Activated CD8-positive, alpha-beta memory T cell treated with anti-CD3 and anti-CD28 coated beads, Interleukin-2, amount 10 ng/mL, durations not matched to agents 7 days and 5 days (primary cell): ENCODE data around the gene ACYP1. TPM values are rescaled to one million over a fixed set of nuclear protein-coding genes. Genes with fewer than 3 reads are reported as not detected.

Source experiments
- ATAC-seq: fragments of 150-1000 bp; cut with Tn5 transposase; one replicate; pipeline ENCODE4 v1.10.0; 2021; ENCODE audit warnings: moderate library complexity
- CTCF ChIA-PET: fragments of 350-600 bp; sonication (Branson Sonifier 250); formaldehyde crosslinking; loops from one replicate; lab custom pipeline; 2021; ENCODE audit warnings: antibody characterized with exemption; lab: Charles Lee
- DNase-seq: peaks from one replicate; pipeline ENCODE4 v3.0.0-alpha.2; 2020
- H3K27ac Mint-ChIP-seq: one replicate; pipeline ENCODE4 v1.8.0; 2021; ENCODE audit warnings: mild to moderate bottlenecking, mixed read lengths
- H3K27me3 Mint-ChIP-seq: one replicate; pipeline ENCODE4 v1.8.0; 2021; ENCODE audit warnings: mixed read lengths
- H3K36me3 Mint-ChIP-seq: one replicate; pipeline ENCODE4 v1.8.0; 2021; ENCODE audit warnings: mild to moderate bottlenecking, mixed read lengths
- H3K4me1 Mint-ChIP-seq: one replicate; pipeline ENCODE4 v1.8.0; 2021; ENCODE audit warnings: mixed read lengths
- H3K4me3 Mint-ChIP-seq: one replicate; pipeline ENCODE4 v1.8.0; 2021; ENCODE audit warnings: mild to moderate bottlenecking, moderate library complexity, mixed read lengths
- H3K9me3 Mint-ChIP-seq: one replicate; pipeline ENCODE4 v1.8.0; 2022; ENCODE audit warnings: low read depth, mixed read lengths
- total RNA-seq, 2 experiments: library from RNA; stranded (reverse); gene quantifications; one replicate each; pipeline ENCODE4 v1.2.3, GENCODE V29; 2021

The ACYP1 gene
- total RNA-seq, result 10 to 100 TPM; 45.2 to 59.5 TPM

GRCh38 chr14:75063491-75064204 is at the start of gene ACYP1:
ACYP1 (minus strand) TSS chr14:75064024; CDS start chr14:75063553, 471 bp downstream.
- H3K36me3 Mint-ChIP-seq, result peaks cover 22% of the 10 kb centered on the region
- H3K4me3 Mint-ChIP-seq, result peak within 1 kb of the TSS; percentile 100
- H3K4me1 Mint-ChIP-seq, result peaks cover 46% of the 10 kb centered on the region
- no peaks in the 10 kb centered on the region for H3K27me3 Mint-ChIP-seq
- ATAC-seq, result peak; percentile 99
- peak within 1 kb of the TSS; percentile 98 for H3K27ac Mint-ChIP-seq
- H3K9me3 Mint-ChIP-seq, result no peaks in the 10 kb centered on the region
- CTCF ChIA-PET, result interaction anchor here (0.8 to 5.0 kb wide), 13 partner anchors 12 to 239 kb away, joined by 3 to 20 read pairs (median 4); partner anchors contain the start of genes EIF2B2 and MLH3
- peak; percentile 95 for DNase-seq

DNA sequence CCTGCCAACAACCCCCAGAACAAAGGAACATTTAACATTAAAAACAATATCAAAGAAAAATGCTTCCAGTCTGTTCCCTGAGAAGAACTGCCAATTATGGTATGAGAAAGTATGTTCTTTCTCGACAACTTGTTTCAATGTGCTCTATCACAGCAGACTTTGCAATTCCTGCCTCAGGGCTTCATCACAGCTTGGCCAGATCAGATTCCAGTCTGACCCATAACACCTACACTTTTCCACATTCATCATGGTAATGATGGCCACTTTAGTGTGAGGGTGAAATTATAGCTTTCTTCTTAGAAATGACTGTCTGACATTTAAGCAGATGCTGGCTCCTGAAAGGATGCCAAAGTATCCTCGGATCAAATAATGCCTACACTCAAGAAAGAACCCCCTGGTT is 46.1 kb upstream of the ACYP1 start:
- ATAC-seq (no peak), DNase-seq (no peak)
- Mint-ChIP-seq H3K9me3 (no peaks in the 10 kb centered on the region), H3K27me3 (no peaks in the 10 kb centered on the region), H3K4me1 (peaks cover 22% of the 10 kb centered on the region), H3K27ac (no peak overlapping the region), H3K4me3 (no peak overlapping the region), H3K36me3 (peaks cover 59% of the 10 kb centered on the region)
- CTCF ChIA-PET, result no interaction called here

GRCh38 chr14:75107186-75107585 is 43.4 kb upstream of the ACYP1 start:
- Mint-ChIP-seq H3K4me1 (peaks cover 2% of the 10 kb centered on the region), H3K27ac (no peak overlapping the region), H3K27me3 (no peaks in the 10 kb centered on the region), H3K9me3 (no peaks in the 10 kb centered on the region), H3K36me3 (peaks cover 57% of the 10 kb centered on the region), H3K4me3 (no peak overlapping the region)
- ATAC-seq (no peak), DNase-seq (no peak)
- CTCF ChIA-PET, result interaction anchor here (1.8 kb wide), 1 partner anchor 18 kb away, joined by 5 read pairs; no protein-coding TSS in a partner anchor

DNA sequence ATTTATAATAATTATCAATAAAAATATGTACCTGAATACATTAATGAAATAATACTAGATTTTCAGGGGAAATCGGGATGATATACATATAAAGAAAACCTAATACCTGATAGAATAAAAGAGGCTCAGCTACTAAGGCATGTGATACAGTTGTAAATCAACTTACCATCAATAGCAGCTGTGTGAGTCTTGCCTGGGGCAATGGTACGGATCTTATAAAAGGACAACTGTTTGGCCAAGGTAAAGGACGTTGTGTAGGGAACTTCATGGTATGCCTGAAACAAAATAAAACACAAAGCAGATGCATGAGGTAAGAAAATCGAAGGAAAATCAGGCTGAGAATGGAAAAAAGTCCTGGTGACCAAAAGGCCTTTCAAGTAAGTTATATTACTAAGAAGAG is 37.7 kb upstream of the ACYP1 start:
- Mint-ChIP-seq H3K4me1 (no peaks in the 10 kb centered on the region), H3K27me3 (no peaks in the 10 kb centered on the region), H3K27ac (no peak overlapping the region), H3K36me3 (peaks cover 41% of the 10 kb centered on the region), H3K4me3 (no peak overlapping the region), H3K9me3 (no peaks in the 10 kb centered on the region)
- no peak for DNase-seq
- CTCF ChIA-PET, result interaction anchor here (0.7 to 1.4 kb wide), 4 partner anchors 14 to 197 kb away, joined by 3 to 4 read pairs (median 4); no protein-coding TSS in a partner anchor
- ATAC-seq, result no peak

DNA sequence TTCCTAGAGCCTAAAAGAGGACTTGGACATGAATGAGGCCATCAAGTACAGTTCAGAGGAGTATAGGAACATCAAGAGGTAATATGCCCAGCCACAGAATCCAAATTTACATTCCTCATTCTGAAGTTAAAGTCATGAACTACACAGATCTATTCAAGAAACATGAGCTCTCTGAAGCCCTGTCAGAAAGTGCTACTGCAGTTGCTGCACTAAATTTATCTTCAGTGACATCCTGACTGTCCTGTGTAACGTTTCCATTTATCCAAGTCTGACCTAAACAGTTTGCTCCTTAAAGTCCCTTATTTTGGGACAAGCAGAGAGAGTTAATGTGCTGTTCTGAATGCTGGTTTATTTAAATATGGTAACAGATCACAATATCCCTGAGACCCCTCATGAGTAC is 34.9 kb upstream of the ACYP1 start:
- Mint-ChIP-seq H3K4me3 (no peak overlapping the region), H3K27me3 (no peaks in the 10 kb centered on the region), H3K9me3 (no peaks in the 10 kb centered on the region), H3K4me1 (no peaks in the 10 kb centered on the region), H3K36me3 (peaks cover 36% of the 10 kb centered on the region), H3K27ac (no peak overlapping the region)
- DNase-seq, result no peak
- no peak for ATAC-seq
- CTCF ChIA-PET, result interaction anchor here (1.0 kb wide), 1 partner anchor 10 kb away, joined by 4 read pairs; no protein-coding TSS in a partner anchor

DNA sequence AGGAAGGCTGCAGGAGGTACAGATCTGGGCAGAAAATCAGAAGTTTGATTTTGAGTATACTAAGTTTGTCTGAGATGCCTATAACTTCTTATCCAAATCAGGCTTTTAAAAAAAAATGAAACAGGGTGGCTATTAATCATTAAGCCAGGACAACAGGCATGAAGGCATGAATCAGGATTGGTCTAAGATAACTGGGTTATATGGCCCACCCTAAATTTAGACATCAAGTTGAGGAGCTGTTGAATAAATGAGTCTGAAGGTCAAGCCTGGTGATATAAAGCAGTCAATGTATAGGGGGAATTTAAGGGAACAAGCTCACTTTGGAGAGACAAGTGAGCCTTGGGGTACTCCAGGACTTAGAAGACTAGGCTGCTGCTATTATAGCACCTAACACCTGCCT is 34.4 kb upstream of the ACYP1 start:
- ATAC-seq, result no peak

GRCh38 chr14:75096959-75097358 is 33.1 kb upstream of the ACYP1 start:
- no peak for DNase-seq
- H3K36me3 Mint-ChIP-seq, result peaks cover 32% of the 10 kb centered on the region
- H3K9me3 Mint-ChIP-seq, result no peaks in the 10 kb centered on the region
- H3K27me3 Mint-ChIP-seq, result no peaks in the 10 kb centered on the region
- no peak overlapping the region for H3K4me3 Mint-ChIP-seq
- ATAC-seq, result no peak
- no peaks in the 10 kb centered on the region for H3K4me1 Mint-ChIP-seq
- no peak overlapping the region for H3K27ac Mint-ChIP-seq
- CTCF ChIA-PET, result interaction anchor here (1.0 kb wide), 1 partner anchor 9 kb away, joined by 3 read pairs; no protein-coding TSS in a partner anchor

More for the DNA sequence above, 34.4 kb upstream of the ACYP1 start:
- Mint-ChIP-seq H3K4me1 (no peaks in the 10 kb centered on the region), H3K27ac (no peak overlapping the region), H3K4me3 (no peak overlapping the region), H3K27me3 (no peaks in the 10 kb centered on the region), H3K36me3 (peaks cover 34% of the 10 kb centered on the region), H3K9me3 (no peaks in the 10 kb centered on the region)
- CTCF ChIA-PET, result interaction anchor here (1.0 kb wide), 1 partner anchor 9 kb away, joined by 4 read pairs; no protein-coding TSS in a partner anchor
- DNase-seq, result no peak

DNA sequence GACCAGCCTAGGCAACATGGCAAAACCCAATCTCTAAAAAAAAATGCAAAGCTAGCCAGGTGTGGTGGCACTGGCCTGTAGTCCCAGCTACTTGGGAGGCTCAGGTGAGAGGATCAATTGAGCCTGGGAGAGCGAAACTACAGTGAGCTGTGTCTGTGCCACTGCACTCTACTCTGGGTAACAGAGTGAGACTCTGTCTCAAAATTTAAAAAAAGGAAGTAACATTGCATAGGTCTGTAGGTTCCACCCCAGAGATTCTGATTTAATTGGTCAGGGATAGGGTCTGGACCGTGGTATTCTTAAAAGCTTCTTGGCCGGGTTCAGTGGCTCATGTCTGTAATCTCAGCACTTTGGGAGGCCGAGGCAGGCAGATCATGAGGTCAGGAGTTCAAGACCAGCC is 31.9 kb upstream of the ACYP1 start:
- peaks cover 34% of the 10 kb centered on the region for H3K36me3 Mint-ChIP-seq
- DNase-seq (no peak), ATAC-seq (no peak)
- no peak overlapping the region for H3K27ac Mint-ChIP-seq
- no peaks in the 10 kb centered on the region for H3K27me3 Mint-ChIP-seq
- no peak overlapping the region for H3K4me3 Mint-ChIP-seq
- CTCF ChIA-PET, result interaction anchor here (0.7 to 1.4 kb wide), 2 partner anchors 18 to 150 kb away, joined by 3 to 9 read pairs; no protein-coding TSS in a partner anchor
- H3K4me1 Mint-ChIP-seq, result no peaks in the 10 kb centered on the region
- H3K9me3 Mint-ChIP-seq, result no peaks in the 10 kb centered on the region

- ATAC-seq, result no peak
- CTCF ChIA-PET, result interaction anchor here (1.4 kb wide), 1 partner anchor 149 kb away, joined by 9 read pairs; no protein-coding TSS in a partner anchor
- Mint-ChIP-seq H3K36me3 (peaks cover 33% of the 10 kb centered on the region), H3K27ac (no peak overlapping the region), H3K9me3 (no peaks in the 10 kb centered on the region), H3K4me1 (no peaks in the 10 kb centered on the region), H3K27me3 (no peaks in the 10 kb centered on the region), H3K4me3 (no peak overlapping the region)
- no peak for DNase-seq
Observed at GRCh38 chr14:75094896-75095295, 31.1 kb upstream of the ACYP1 start.

DNA sequence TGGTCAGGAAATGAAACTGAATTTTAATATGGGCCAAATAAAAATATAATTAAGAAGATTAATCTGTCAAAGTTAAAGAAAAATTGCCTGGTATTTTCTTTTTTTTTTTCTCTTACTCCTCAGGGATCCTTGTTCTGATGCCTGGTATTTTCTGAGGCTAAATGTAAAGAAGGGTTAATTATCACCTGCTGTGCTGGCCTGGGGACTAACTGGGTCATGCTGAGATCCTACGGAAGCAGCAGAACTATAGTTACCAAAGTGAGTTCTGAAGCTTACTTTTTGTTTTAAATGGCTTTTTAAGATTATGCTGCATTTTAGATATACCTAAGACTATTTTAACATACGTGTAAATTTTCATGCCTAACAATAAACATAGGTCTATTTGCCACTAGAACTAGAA is 28.9 kb upstream of the ACYP1 start:
- Mint-ChIP-seq H3K9me3 (no peaks in the 10 kb centered on the region), H3K36me3 (peaks cover 22% of the 10 kb centered on the region), H3K27me3 (no peaks in the 10 kb centered on the region), H3K27ac (no peak overlapping the region), H3K4me1 (no peaks in the 10 kb centered on the region), H3K4me3 (no peak overlapping the region)
- DNase-seq, result no peak
- CTCF ChIA-PET, result interaction anchor here (1.0 kb wide), 1 partner anchor 232 kb away, joined by 3 read pairs; no protein-coding TSS in a partner anchor
- no peak for ATAC-seq

- no peak for DNase-seq
- CTCF ChIA-PET, result interaction anchor here (0.8 to 7.7 kb wide), 5 partner anchors 9 to 144 kb away, joined by 3 to 86 read pairs (median 4); no protein-coding TSS in a partner anchor
- Mint-ChIP-seq H3K4me3 (no peak overlapping the region), H3K9me3 (no peaks in the 10 kb centered on the region), H3K27me3 (no peaks in the 10 kb centered on the region), H3K4me1 (no peaks in the 10 kb centered on the region), H3K36me3 (peaks cover 29% of the 10 kb centered on the region), H3K27ac (peak overlapping the region; percentile 0)
- ATAC-seq, result no peak
Observed at GRCh38 chr14:75091251-75091650, 27.4 kb upstream of the ACYP1 start.

DNA sequence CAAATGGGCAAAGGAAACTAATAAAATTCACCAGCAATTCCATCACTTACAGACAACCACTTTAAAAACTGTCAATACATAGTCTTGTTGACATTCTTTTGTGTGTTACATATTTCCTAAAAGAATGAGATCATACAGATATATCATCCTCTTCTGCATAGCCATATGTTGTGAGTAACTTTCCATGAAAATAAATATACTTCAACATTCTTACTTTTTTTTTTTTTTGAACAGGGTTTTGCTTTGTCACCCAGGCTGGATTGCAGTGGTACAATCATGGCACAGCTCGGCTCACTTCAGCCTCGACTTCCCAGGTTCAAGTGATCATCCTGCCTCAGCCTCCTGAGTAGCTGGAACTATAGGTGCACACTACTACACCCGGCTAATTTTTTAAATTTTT is 26.5 kb upstream of the ACYP1 start:
- Mint-ChIP-seq H3K27ac (no peak overlapping the region), H3K27me3 (no peaks in the 10 kb centered on the region), H3K36me3 (peaks cover 34% of the 10 kb centered on the region), H3K9me3 (no peaks in the 10 kb centered on the region), H3K4me1 (no peaks in the 10 kb centered on the region), H3K4me3 (no peak overlapping the region)
- ATAC-seq (no peak), DNase-seq (no peak)
- CTCF ChIA-PET, result interaction anchor here (1.0 to 7.7 kb wide), 6 partner anchors 10 to 143 kb away, joined by 3 to 86 read pairs (median 8); partner anchors contain the start of gene ACYP1

GRCh38 chr14:75088566-75089373 is 24.9 kb upstream of the ACYP1 start:
- peaks cover 32% of the 10 kb centered on the region for H3K36me3 Mint-ChIP-seq
- ATAC-seq, result peak; percentile 66
- H3K9me3 Mint-ChIP-seq, result no peaks in the 10 kb centered on the region
- no peaks in the 10 kb centered on the region for H3K27me3 Mint-ChIP-seq
- H3K4me1 Mint-ChIP-seq, result no peaks in the 10 kb centered on the region
- no peak overlapping the region for H3K4me3 Mint-ChIP-seq
- DNase-seq, result peak; percentile 57
- CTCF ChIA-PET, result interaction anchor here (0.7 to 7.7 kb wide), 49 partner anchors 8 to 480 kb away, joined by 3 to 86 read pairs (median 4); partner anchors contain the start of genes ACYP1, MLH3, PGF and RPS6KL1
- peak overlapping the region; percentile 40 for H3K27ac Mint-ChIP-seq
